D341Med (cell line): ENCODE data around the gene RIF1.

ENCODE experiments used
- DNase-seq: peaks from one replicate; pipeline ENCODE4 v3.0.0; 2012; ENCODE audit warnings: low spot score

The RIF1 gene

DNA sequence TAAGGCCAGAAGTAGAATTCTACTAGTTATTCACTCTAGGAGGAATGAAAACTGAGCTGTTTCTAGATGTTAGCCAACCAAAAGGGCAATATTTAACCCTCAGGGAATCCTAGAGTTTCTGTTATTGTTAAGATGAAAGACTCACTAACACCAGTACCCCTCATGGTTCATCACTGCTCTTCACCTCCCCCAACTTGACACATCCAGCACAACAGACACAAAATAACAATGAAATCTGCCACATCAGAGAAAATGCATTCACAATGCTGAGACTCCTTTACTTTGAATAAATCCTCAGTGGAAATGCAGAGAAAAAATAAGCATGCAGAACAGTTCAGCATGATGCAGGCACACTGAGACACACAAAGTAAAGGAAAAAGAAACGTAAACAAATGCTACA, 111.3 kb downstream of the RIF1 start:
- no peak for DNase-seq

DNA sequence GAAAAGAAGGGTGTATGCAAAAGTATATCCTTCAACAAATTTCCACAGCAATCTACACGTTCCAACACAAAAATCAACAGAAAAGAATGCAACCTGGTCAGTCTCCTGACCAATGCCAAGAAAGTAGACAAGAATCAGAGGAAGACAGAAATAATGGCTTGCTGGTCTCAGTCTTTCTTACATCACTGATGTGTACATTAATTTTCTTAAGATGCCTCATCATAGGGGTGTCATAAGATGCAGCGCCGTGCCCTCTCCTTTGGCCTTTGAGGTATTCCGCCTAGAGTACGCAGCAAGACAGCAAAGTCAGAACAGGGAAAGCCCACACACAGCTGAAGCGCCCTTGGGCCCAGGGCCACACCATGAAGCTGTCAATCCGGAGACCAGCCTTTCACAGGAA, 112.9 kb downstream of the RIF1 start:
- no peak for DNase-seq

DNA sequence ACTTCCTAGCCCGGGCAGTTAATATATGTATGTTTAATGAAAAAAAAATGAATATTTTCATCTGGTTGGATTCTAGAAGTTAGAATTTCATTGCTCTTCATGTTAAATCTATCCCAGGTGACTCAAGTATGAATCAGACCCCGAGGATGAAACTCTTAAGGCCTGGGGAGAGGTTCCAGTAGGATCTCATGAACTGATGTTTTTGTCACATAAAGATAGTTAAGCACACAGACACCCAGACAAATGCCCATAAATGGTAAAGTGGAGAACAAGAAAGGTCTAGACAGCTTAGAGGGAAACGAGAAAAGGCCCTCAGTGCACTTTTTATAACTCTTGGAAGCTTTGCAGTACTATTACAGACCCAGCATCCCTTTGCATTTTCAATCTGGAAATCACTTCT, 114.1 kb downstream of the RIF1 start:
- no peak for DNase-seq

DNA sequence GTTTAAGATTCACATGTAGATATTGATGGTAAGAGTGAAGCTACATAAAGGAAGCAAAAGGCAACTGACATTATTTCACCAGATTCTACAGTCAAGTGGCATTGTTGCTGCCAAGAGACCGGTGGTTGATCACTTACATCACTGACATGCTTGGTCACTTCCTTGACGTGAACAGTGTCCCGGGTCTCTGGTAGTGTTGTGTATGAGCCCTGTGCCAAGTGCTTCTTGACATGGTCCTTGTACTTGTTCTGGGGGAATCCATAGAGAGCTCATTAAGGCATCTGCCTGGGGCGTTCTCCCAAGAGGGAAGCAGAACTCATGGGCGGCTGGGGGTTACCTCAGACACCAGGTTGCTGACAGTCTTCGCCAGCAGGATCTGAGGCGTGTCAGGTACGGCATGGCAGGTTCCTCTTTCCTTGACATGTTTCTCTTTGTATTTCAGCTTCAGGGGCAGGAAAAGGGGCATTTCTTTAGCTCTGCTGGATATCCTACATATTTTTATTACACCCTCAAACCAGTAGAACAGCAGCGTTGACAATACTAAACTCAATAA, 116.2 kb downstream of the RIF1 start:
- no peak for DNase-seq

DNA sequence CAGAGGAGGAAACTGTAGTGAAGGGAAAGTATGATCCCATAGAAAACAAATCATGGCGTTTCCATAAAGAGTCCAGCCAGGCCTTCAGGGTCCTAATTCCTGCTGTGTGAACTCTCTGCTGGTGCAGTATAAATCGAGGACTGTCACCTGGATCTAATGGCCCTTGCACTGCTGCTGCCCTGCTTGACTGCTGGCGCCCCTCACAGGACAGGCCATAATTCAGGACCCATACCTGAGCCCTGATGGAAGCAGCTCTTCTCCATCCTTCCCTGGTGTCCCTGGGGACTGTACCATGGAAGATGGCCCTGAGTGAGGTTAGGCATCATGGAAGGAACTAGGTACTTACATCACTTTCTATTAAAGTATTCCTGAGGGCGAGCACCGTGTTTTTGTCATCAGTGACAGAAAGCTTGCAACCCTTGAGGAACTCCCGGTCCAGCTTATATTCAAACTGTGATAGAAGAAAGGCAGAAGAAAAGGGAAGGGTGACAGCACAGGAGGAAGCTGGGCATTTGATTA, 116.9 kb downstream of the RIF1 start:
- no peak for DNase-seq
